RWPE2 (cell line): ENCODE data around the gene IGFN1.

Source experiments
- ATAC-seq: fragments of 200-7000 bp; cut with Tn5 transposase; 3 replicates; pipeline ENCODE4 v1.9.1; 2021; ENCODE audit warnings: low read depth
- DNase-seq: peaks from one replicate; pipeline ENCODE4 v3.0.0-alpha.2; 2020; ENCODE audit warnings: low spot score
- H3K27ac ChIP-seq: fragments of 450-650 bp; 2 replicates; pipeline ENCODE4 v1.5.1; 2017; ENCODE audit warnings: mild to moderate bottlenecking; ENCODE audit not compliant: poor library complexity, severe bottlenecking
- H3K27me3 ChIP-seq: fragments of 250-450 bp; sonication (Bioruptor Pico); 2 replicates; pipeline ENCODE4 v1.5.1; 2021; ENCODE audit warnings: mild to moderate bottlenecking, moderate library complexity; ENCODE audit not compliant: insufficient read depth, poor library complexity, severe bottlenecking
- H3K36me3 ChIP-seq: fragments of 250-450 bp; sonication (Bioruptor Pico); 2 replicates; pipeline ENCODE4 v1.5.1; 2020; ENCODE audit warnings: low read depth, mild to moderate bottlenecking, moderate library complexity
- H3K4me1 ChIP-seq: fragments of 250-450 bp; sonication (Bioruptor Pico); 2 replicates; pipeline ENCODE4 v1.5.1; 2021; ENCODE audit warnings: mild to moderate bottlenecking, moderate library complexity; ENCODE audit not compliant: insufficient read depth, poor library complexity, severe bottlenecking
- H3K4me3 ChIP-seq: fragments of 250-450 bp; sonication (Bioruptor Pico); 2 replicates; pipeline ENCODE4 v1.5.1; 2021; ENCODE audit warnings: mild to moderate bottlenecking, moderate library complexity; ENCODE audit not compliant: severe bottlenecking
- H3K9me3 ChIP-seq: fragments of 250-450 bp; sonication (Bioruptor Pico); 2 replicates; pipeline ENCODE4 v1.5.1; 2021; ENCODE audit warnings: mild to moderate bottlenecking, moderate library complexity; ENCODE audit not compliant: severe bottlenecking
- CTCF ChIP-seq: fragments of 450-650 bp; IDR thresholded peaks from one replicate; pipeline ENCODE4 v1.5.1; 2017; ENCODE audit warnings: mild to moderate bottlenecking, moderate library complexity; ENCODE audit not compliant: poor library complexity, severe bottlenecking

Gene IGFN1

GRCh38 chr1:201142849-201143725 lies 47.5 kb upstream of the IGFN1 start:
- no peak for TF ChIP-seq CTCF
- no peaks in the 10 kb centered on the region for H3K9me3 ChIP-seq
- peaks cover 72% of the 10 kb centered on the region for H3K36me3 ChIP-seq
- DNase-seq, result no peak
- H3K4me3 ChIP-seq, result no peak overlapping the region
- H3K4me1 ChIP-seq, result no peaks in the 10 kb centered on the region
- H3K27ac ChIP-seq, result no peak overlapping the region
- no peaks in the 10 kb centered on the region for H3K27me3 ChIP-seq
- no peak for ATAC-seq

DNA sequence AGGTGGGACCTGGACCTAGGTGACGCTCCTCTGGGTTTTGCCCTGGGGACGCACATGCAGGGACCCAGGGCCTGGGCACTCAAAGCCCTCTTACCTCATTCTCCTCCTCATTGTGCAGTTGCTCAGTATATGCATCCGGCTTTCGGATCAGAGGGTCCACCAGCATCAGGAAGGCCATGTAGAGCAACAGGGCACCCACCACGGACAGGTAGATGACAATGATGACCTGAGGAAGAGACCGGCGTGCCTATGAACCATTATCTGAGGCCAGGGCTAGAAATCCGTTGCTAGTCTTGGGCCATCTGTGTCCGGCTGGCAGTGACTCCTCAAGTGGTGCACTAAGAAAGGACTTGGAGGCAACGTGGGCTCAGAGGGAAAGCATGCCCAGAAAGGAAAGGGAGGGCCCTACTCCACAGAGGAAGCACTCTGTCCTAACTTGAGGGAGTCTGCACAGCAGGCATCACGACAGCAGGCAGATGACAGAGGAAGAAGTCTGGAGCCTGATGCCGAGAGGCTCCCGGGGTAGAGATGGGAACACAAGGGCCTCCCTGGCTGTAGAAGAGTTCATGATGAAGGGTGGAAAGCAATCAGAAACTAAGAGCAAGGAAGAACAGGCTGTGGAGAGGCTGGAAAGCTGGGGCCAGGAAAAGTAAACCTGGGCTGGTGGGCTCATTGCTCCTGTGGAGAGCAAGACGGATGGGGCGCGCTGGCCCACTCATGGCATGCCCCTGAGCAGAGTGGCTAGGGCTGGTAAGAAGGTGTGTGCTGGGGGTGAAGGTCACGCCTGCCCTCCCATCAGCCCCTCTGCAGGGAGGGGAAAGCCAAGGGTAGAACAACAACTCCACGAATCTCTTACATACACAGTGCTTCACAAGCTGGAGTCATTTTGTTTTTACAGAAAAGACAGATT lies 46.6 kb upstream of the IGFN1 start:
- peaks cover 76% of the 10 kb centered on the region for H3K36me3 ChIP-seq
- DNase-seq, result no peak
- ATAC-seq, result no peak
- no peaks in the 10 kb centered on the region for H3K9me3 ChIP-seq
- H3K27ac ChIP-seq, result no peak overlapping the region
- H3K4me1 ChIP-seq, result no peaks in the 10 kb centered on the region
- no peak overlapping the region for H3K4me3 ChIP-seq
- TF ChIP-seq CTCF, result no peak
- H3K27me3 ChIP-seq, result no peaks in the 10 kb centered on the region

DNA sequence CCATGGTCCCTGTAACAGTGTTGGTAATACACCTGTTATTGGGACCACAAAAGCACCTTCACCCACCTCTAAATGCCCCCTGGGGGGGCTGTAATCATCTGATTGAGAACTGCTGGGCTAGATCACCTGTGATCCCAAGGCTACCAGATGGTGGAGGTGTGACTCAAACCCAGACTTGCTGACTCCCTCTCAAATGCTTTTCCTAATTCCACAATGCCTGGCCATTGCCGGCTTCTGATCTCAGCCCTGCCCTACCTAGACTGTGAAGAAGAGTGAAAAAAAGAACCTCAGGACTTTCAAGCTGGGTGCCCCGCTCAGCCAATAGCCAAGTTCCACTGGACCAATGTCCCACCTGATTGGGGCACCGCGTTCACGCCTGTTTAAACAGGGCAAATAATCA lies 45.9 kb upstream of the IGFN1 start:
- TF ChIP-seq CTCF, result no peak
- no peaks in the 10 kb centered on the region for H3K4me1 ChIP-seq
- no peaks in the 10 kb centered on the region for H3K9me3 ChIP-seq
- DNase-seq (no peak), ATAC-seq (no peak)
- H3K36me3 ChIP-seq, result peaks cover 83% of the 10 kb centered on the region
- H3K4me3 ChIP-seq, result no peak overlapping the region
- H3K27me3 ChIP-seq, result no peaks in the 10 kb centered on the region
- no peak overlapping the region for H3K27ac ChIP-seq

DNA sequence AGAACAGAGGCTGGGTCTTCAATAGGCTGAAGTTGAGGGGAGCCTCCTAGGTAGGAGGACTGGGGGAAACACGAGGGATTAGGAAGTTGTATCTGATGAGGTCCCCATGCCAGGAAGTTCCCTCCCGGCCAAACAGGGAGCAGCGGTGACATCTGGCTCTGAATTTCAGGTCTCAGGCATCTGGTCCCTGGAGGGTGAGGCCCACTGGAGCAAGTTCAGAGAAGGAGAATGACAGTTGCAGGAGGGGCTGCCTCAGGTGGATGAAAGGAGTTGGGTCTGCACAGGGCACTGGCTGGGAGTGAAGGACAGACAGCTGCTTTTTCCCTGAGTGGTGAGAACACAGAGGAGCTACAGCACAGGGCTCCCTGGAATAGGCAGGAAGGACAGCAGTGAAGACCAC lies 45.5 kb upstream of the IGFN1 start:
- Histone ChIP-seq H3K9me3 (no peaks in the 10 kb centered on the region), H3K36me3 (peaks cover 88% of the 10 kb centered on the region), H3K4me1 (no peaks in the 10 kb centered on the region), H3K4me3 (no peak overlapping the region), H3K27me3 (no peaks in the 10 kb centered on the region), H3K27ac (no peak overlapping the region)
- no peak for TF ChIP-seq CTCF
- ATAC-seq (no peak), DNase-seq (no peak)
